Activated CD4-positive, alpha-beta T cell treated with anti-CD3 and anti-CD28 coated beads for 1 hour (primary cell): Measurements from ENCODE around the gene NUP93.

Experiments used
- DNase-seq: peaks from one replicate; pipeline ENCODE4 v3.0.0-alpha.2; 2020

The NUP93 gene

DNA sequence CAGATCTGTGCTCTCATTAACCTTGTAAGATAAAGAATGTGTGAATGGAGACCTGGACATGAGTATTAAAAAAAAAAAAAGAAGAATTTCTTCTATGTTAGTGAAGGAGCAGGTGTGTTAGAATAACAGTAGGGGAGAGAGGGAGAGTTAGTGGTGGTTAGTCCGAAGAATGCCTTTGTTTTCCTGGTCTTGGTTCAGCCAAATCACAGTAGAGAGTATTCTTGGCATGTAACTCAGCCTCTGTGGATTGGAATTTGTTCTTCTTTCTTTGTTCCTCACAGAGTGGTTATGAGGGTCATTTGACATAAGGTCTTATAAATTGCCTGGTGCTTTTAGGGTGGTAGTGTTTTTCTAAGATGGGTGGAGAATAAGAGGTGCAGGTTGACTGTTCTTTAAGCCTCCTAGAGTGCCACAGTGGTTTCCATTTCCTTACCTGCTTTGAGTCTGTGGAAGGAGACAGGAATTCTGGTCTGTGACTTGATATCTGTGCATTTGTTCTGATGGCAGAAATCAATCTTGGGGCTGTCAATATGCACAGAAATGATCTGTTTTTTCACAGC, 17.6 kb downstream of the NUP93 start:
- DNase-seq = no peak

DNA sequence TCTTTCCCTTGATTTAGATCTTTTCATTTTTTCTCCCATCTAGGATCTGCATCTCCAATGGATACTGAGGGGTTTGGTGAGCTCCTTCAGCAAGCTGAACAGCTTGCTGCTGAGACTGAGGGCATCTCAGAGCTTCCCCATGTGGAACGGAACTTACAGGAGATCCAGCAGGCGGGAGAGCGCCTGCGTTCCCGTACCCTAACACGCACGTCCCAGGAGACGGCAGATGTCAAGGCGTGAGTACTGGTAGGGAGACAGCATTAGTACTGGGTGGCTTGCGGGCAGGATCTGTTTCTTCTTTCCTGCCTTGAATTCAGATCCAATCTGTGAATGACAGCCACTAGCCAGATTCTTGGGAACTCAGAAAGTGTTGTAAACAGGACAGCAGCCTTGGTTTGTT, 18.3 kb downstream of the NUP93 start:
- DNase-seq = no peak

DNA sequence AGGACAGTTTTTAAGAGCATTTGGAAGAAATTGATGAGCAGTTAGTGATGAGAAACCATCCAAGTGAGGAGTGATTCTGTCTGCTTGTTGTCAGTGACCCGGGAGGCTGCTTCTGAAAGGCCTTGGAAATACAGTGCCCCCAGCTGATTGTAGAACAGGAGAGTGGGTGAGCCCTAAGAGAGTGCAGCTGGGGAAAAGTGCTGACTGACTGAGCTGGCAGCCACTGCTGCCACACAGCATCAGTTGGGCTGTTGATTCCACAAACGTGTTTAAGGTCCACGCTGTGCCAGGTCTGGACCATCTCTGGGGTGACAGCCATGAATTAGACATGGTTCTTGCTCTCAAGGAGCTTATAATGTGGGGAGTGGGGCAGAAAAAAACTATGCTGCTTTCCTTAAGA, 18.9 kb downstream of the NUP93 start:
- DNase-seq = no peak

DNA sequence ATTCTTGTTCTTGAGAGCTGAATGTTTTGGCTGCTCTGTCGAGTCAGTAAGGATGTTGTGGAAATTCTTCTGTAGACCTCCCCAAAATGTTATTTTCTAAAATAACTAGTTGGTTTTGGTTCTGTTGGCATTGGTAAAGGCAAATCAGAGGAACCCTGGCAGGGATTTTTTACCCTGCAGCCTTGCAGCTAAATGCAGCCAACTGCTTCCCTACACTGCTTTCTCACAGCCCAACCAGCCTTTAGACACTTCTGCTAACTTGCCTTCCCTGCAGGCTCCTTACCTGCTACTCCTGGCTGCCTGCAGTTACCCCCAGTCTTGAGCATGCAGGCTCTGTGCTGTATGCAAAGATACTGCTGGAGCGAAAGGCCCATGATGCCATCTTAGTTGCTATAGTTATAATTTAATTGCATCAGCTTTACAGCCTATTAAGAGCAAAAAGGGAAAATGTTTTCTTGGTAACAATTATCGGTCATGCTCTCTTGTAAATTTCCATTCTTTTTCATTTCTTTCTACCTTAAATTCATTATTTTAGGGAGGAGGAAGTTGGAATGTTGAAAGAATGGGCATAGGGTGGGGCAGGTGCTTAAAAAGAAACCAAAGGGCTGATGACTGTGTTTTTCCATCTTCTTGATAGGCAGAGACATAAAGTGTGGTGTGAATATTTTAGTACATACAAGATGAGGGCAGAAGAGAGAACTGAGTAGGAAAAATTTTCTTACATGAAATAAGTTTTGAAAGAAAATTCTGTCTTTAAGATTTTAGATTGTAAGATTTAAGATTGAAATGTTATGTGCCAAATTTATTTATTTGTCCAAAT, 20.0 kb downstream of the NUP93 start:
- no peak for DNase-seq

DNA sequence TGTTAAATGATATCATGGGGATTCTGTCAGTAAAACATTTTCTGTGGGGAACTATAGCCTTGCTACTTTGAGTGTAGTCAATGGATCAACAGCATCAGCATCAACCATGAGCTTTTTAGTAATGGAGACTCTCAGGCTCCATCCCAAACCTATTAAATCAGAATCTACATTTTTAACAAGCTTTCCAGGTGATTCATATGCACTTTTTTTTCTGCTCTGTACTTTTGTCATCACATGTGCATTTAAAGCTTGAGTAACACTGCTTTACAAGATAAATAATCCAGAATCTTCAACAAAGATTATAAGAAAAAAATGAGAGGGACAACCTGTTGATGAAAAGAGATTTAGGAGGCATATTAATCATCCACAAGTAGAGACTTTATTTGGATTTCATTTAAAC, 23.5 kb downstream of the NUP93 start:
- DNase-seq = no peak

DNA sequence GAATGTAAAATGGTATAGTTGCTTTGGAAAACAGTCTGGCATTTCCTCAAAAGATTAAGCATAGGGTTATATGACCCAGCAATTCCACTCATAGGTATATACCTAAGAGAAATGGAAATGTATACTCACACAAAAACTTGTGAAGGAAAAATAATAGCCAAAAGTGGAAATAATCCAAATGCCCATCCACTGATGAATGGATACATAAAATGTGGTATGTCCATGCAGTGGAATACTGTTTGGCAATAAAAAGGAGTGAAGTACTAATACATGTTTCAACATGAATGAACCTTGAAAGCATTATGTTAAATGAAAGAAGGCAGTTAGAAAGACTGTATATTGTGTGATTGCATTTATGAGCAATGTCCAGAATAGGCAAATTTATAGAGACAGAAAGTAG, 25.1 kb downstream of the NUP93 start:
- DNase-seq = no peak

DNA sequence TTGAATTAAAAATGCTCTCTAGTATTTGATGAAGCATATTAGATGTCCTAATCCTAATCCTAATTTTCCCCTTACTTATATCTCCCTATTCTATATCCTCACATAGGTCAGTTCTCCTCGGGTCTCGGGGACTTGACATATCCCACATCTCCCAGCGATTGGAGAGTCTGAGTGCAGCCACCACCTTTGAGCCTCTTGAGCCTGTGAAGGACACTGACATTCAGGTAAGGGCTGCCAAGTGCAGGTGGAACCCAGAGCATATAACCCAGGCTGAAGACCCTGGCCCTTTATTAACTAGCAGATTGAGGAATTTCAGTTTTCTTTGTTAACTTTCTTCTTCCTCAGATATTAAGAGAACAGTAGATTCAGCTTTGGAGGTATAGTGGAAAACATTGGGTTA, 28.5 kb downstream of the NUP93 start:
- DNase-seq = no peak

DNA sequence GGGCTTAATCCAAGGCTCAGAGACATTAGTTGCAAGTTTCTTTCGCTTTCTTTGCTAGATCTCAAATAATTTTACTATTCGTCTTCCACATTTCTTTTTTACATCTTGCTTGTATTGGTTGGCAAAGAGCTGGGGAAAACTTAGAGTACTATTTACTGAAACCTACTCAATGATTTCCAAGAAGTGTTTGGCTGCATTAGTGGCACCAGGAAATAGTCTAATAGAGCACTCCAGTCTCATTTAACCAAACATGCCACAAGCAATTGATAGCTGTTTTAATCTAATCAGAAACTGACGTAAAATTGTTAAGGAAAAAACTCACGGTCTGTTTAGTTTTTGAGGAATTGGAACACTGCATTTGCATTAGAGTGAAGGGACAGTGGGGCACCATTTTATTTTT, 29.0 kb downstream of the NUP93 start:
- no peak for DNase-seq

DNA sequence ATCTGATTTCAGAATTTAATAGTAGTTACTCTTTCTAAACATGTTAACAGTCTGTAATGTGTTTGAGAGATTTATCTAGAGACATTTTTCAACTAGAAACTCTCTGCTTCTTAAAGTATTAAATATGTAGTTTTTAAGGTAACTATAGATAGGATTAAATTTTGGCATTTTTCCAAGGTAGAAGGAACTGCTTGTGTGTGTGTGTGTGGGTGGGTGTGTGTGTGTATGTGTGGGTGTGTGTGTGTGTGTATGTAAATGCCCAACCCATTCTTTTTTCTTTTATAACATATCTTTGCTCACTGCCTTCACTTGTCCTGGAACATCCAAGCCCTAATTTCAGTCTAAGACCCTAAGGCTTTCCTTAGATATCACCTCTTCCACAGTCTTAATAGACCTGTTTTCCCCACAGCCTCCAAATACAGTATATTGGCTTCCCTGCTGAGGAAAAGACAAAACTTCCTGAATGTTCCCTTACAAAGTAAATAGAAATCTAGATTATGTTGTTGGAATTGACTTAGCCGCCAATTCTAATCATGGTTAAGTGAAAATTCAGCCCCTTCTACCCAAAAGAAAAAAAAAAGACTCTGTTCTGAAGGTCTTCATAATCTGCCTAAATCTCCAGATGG, 33.5 kb downstream of the NUP93 start:
- no peak for DNase-seq

DNA sequence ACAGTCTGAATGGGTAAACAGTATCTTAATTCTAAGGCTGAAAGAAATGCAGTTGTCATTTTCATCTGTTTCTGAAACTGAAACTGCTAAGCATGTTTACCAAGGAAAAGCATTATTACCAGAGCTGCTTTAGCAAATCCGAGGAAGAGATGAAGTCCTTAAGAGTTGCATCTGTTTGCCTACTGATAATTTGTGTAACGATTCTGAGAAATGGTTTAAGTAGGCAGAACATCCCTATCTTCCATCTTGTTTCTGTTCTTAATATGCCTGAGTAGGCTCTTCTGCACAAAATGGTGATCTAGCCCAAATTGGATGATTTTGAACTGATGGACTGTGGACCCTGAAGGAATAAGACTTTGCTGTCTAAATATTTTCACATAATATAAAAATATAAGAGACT, 34.9 kb downstream of the NUP93 start:
- no peak for DNase-seq

DNA sequence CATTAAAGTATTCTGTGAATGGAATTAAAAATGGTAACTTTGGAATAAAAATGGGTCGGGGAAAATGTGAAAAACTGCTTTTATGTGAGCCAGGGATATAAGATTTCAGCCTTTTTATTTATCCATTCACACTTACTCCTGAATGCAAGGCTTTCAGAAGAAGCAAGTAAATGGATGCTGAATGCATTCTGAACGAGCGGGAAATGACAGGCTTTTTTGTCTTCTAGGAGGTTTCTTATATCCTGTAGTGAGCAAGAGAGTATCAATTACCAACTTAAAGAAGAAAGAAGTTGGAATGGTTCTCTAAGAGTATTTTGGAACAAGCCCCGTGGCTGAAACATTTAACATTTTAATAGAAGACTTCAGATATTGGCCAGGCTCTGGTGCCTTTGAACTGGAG, 36.0 kb downstream of the NUP93 start:
- DNase-seq = no peak

DNA sequence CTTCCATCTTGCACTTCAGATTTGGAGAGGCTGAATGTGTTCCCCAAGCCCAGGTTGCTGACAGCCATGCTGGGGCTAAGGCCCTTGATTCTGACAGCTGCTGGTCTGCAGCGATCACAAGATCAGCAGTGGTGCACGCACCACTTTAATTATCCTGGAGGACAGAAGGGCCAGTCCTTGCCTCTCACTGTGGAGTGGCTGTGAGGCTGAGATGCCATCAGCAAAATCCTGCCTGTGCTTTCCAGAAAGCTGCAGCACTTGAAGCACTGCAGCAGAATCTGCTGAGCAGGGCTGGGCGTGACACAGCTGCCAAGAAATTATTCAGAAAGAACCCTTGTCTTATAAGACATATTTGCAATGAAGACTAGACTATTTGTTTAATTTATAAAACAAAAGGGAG, 37.1 kb downstream of the NUP93 start:
- DNase-seq = no peak

DNA sequence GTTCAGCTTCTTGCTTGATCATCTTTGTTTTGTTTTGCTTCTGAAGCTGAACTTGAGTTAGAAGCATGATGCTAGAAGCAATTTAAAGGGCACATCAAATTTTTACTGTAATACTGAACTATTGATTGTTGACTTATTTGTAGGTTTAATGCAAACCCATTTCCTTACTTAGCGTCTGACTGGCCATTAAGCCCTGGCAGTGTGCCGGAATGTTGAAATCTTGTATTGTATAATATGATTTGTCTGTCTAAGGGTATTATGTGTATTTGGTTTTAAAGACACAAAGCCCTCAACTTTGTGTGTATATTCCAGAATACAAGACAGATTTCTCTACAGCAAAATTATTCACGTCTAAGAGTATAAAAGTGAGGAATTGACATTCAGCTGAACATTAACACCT, 39.7 kb downstream of the NUP93 start:
- DNase-seq = no peak

DNA sequence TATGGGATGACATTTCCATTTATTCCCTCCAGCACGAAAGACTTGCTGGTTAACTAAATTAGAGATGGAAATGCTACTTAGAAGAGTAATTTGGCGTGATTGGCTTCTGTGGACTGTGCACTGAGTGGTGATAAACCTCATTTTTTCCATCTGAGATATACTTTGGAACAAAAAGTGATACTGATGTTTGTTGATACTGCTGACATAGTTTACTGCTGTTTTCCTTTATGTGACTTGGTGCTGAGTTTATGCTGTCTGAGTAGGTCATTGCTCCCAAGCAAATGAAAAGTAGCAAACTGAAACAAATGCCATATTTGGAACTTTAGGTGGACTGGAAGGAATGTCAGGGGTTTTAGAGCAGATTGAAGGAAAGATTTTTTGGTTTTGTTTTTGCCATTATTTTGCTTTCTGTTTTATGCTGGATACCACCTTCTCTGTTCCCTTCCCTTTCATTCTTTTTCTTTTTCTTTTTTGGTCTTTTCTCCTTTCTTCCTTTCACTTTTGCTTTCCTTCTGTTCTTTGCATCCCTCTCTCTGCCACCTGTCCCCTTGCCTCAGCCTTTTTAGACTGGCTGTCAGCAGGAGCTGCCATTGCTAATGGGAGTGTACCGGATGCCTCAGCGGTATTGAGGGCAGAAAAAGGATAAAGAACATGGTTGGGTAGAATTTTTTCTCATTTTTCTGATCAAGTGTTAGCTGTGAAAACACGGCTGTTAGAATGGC, 41.8 kb downstream of the NUP93 start:
- DNase-seq = no peak

DNA sequence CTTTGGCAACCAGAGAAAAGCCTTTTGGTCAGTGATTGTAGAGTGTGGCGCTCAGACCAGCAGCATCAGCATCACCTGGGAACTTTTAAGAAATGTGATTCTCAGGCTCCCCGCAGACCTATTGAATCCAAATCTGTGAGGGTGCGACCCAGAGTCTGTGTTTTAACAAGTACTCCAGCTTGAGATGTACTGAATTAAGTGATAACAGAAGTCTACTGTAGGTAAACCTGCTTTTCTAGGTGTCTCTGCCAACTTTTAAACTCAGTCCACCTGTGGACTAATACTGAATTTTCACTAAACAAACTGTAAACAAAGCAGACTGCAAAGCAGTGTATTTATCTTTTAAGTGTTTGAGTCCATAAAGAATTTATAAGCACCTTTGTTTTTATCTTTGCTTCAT, 43.6 kb downstream of the NUP93 start:
- no peak for DNase-seq

DNA sequence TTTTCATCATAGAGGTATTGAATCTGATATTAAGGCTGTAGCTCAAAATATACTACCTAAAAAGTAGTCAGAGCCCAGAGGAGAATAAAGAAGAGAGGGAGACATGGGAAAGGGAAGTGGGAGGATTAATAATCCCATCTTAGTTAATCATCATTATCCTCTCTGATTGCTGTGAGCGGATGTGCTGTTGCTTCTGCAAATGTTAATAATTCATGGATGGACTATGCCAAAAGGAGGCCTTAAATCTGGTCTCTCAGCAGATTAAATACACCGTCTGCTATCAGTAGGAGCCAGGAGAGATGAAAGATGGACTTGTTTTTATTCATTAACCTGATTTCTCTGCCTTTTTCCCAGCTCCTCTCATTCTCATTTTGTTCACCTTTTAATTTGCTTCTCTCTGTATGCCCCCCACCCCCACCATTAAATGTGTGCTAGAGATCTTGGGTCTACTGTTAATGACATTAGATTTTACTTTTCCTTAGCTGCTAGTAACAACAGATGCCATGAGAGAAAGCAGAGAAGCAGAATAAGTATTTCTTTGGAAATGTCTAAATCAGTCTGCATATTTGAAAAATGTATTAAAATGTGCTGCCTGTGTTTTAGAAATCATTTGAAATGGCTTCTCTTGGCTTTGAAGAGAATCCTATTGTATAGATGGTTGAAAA, 44.2 kb downstream of the NUP93 start:
- DNase-seq = no peak

DNA sequence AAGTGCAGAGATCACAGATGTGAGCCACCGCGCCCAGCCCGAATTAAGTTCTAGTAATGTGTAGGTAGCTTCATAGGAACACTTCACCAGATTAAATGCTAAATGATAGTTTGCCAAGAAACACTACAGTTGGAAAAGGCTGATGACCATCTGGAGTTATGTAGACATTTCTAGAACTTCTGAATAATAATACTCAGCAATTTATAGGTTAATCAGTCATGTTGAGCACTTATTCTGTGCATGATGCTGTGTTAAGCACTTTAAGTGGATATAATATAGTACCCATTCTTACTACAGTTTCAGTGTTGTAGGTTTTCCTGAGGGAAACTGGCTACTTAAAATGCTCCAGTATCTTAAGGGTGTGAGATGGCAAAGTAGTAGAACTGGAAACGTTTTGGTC, 45.2 kb downstream of the NUP93 start:
- no peak for DNase-seq

DNA sequence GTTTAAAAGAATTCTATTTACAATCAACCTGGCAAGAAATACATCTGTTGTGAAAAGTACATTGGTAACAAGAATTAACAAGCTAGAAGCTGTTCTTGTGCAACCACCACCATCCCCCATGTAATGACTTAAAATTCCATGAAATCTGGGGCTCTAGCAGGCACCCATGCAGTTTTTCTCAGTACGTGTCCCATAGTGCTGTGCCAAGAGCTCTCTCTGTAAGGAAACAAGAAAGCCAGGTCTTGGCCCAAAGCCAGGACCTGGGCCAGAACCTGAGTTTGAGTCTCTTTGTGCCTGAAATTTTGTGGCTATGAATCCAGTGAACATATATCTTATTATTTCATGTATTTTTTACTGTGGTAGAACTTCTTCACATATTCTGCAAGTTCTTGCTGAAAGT, 46.6 kb downstream of the NUP93 start:
- no peak for DNase-seq

DNA sequence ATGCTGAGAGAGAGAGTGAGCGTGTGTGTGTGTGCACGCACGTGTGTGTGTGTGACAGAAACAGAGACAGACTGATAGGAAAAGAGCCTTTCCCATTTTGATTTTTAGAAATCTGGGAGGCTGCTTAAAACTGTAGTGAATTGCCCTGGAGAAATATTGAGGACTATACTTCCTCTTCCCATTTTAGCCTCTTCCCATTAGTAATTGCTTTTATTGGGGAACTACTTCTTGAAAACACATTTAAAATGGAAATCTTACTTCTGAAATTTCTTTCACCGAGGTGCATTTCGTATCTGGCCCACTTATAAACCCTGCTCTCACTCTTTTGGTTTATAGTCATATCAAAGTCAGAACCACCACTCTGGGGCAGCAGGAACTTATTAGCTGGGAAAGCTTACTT, 47.1 kb downstream of the NUP93 start:
- DNase-seq = no peak

DNA sequence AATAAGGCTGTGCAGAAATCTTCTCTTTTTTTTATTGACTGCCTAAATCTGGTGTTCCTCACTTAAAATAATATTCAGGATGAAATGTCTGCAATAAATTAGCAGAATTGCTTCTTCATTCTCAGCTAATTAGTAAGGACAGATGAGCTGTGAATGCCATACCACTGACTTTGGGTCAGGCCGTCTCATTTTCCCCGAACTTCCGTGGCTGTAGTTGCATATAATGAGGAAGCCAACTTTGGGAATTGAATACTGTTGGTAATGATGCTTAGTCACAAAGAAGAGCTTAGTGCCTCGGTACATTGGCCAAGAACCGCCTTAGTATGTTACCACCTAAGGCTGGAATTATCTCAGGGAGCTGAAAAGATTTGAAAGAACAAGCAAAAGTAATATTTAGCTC, 47.6 kb downstream of the NUP93 start:
- no peak for DNase-seq

DNA sequence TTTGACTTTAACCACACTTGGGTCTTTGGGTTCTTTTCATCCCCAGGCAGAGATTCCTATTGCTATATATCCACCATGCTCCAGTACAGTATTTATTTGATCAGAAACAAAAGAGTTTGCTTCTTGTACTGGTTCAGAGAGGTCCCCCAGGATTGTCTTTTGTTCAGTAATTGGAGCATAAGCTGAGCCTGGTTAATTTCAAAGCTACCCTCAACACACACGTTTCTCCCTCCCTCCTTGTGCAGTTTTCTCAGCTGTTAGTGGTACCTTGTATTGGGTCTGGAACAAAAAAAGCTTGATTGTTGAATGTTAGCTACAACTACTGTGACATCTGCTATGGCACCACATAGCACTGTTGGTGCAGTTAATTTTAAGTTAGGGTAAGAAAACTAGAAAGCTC, 50.0 kb downstream of the NUP93 start:
- DNase-seq = no peak

DNA sequence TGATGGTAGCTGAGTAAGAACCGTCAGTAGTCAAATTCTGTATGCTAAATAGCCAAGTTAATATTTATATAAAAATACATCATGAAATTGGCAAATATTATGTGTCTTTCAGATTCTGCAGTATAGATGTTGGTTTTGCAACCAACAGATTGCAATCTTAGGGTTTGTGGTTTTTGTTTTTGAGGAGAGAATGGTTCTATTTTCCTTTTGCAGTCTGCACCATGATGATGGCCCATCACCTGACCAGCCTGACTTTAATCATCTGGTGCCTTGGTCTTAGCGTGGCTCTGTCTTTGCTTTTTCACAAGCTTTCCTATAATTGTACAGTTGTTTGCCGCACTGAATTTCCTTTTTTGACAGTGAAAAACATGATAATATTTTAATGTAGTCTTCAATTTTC, 50.7 kb downstream of the NUP93 start:
- no peak for DNase-seq

DNA sequence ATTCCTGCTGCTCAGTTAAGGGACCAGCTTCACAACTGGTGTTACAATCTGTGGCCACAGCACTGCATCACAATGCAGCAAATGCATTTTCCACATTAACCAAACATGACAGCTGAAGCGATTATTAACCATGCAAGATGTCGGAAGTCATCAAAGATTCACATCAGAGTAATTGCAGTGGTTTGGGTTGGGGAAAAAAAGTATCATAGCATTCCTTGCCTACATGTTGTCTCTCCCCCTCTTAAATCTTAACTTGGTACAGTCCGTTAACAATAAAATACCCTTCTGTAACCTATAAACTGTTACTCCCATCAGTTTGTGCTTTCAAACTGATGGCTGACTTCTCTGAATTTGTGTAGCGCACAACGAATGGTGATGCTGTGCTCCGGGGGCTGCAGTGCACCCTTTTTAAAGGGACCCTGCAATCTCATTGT, 51.6 kb downstream of the NUP93 start:
- DNase-seq = no peak
